Activated naive CD8-positive, alpha-beta T cell treated with anti-CD3 and anti-CD28 coated beads, Interleukin-2, amount 10 ng/mL, durations not matched to agents 7 days and 5 days (primary cell): ENCODE measurements around the gene PRPF39. TPM values are rescaled to one million over a fixed set of nuclear protein-coding genes. Genes with fewer than 3 reads are reported as not detected.
"Not testable (repeated sequence)": the region's sequence is repeated elsewhere in the genome, so short reads cannot be mapped to it uniquely, and the experiment has no call there.

ENCODE experiments used
- ATAC-seq: fragments of 150-1000 bp; cut with Tn5 transposase; one replicate; pipeline ENCODE4 v1.10.0; 2021; ENCODE audit warnings: low read depth, moderate library complexity
- POLR2A ChIA-PET: fragments of 350-600 bp; sonication (Branson Sonifier 250); formaldehyde crosslinking; loops from one replicate; lab custom pipeline; 2021; ENCODE audit warnings: antibody characterized with exemption; lab: Charles Lee
- DNase-seq: peaks from one replicate; pipeline ENCODE4 v3.0.0; 2021
- H3K27ac Mint-ChIP-seq: one replicate; pipeline ENCODE4 v1.8.0; 2022; ENCODE audit warnings: mild to moderate bottlenecking, mixed read lengths
- H3K27me3 Mint-ChIP-seq: one replicate; pipeline ENCODE4 v1.8.0; 2022; ENCODE audit warnings: mild to moderate bottlenecking, moderate library complexity, mixed read lengths
- H3K36me3 Mint-ChIP-seq: one replicate; pipeline ENCODE4 v1.8.0; 2021; ENCODE audit warnings: mild to moderate bottlenecking, mixed read lengths
- H3K4me1 Mint-ChIP-seq: one replicate; pipeline ENCODE4 v1.8.0; 2021; ENCODE audit warnings: mixed read lengths
- H3K4me3 Mint-ChIP-seq: one replicate; pipeline ENCODE4 v1.8.0; 2022; ENCODE audit warnings: mild to moderate bottlenecking, moderate library complexity, mixed read lengths
- H3K9me3 Mint-ChIP-seq: one replicate; pipeline ENCODE4 v1.8.0; 2021; ENCODE audit warnings: mixed read lengths
- total RNA-seq, 2 experiments: library from RNA; stranded (reverse); gene quantifications; one replicate each; pipeline ENCODE4 v1.2.3, GENCODE V29; 2021

PRPF39 gene
- total RNA-seq, 2 experiments from 2014 or later, result 54.8 to 56.8 TPM

DNA sequence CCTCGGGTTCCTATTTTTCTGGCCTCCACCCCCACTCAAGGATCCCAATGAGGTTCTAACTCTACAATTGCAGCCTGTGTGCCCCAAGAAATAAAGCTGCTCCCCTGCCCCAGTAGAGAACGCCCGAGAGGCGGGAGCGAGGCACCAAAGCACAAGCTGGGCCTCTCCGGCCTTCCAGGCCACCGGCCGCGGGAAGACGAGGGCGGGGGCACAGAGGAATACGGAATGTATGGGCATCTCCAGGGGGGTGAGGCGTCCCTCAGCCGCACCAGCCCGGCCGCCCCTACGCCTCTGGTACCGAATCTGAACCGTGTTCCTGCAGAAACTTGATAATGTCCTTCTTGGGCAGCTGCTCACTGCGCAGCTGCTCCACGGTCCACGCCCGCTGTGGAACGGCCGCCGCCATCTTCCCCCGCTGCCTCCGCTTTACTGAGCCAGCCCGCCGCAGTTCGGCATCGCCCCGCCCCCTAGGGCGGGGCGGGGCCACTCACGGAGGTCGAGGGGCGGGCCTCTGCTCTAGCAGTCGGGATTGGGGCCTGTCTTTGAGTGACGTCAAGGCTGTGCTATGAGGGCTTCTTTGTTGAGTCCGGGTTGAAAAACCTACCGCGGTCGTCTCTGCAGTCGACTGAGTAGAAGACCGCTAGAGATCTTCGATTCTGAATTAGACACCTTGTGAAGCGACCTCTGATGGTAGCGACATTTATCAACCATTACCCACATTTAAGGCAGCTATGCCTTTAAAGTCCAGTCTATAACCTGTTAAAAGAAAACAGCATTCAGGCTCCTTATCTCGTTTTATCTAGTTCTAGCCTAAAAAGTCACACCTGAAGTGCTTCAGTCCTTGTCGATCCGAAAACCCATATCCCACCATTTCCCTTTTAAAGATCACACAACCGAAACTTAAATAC, 50.4 kb downstream of the PRPF39 start, which contains the start of gene FKBP3:
Gene FKBP3 (minus strand): TSS at position 431 of the 908 bp plus-strand sequence. CDS start 25 bp downstream, at position 406.
- Mint-ChIP-seq H3K36me3 (peaks cover 5% of the 10 kb centered on the region), H3K4me3 (peak within 1 kb of the TSS; percentile 100), H3K4me1 (peaks cover 34% of the 10 kb centered on the region), H3K9me3 (no peaks in the 10 kb centered on the region), H3K27ac (peak within 1 kb of the TSS; percentile 100), H3K27me3 (no peaks in the 10 kb centered on the region)
- DNase-seq, result peak; percentile 88
- ATAC-seq, result peak; percentile 95
- POLR2A ChIA-PET, result interaction anchor here (0.9 to 4.7 kb wide), 8 partner anchors 11 to 221 kb away, joined by 3 to 38 read pairs (median 3); partner anchors contain the start of genes KLHL28, MIS18BP1, PRPF39 and TOGARAM1

GRCh38 chr14:45135156-45135555, 51.2 kb downstream of the PRPF39 start:
- H3K9me3 Mint-ChIP-seq, result no peaks in the 10 kb centered on the region
- no peak for DNase-seq
- POLR2A ChIA-PET, result interaction anchor here (1.0 to 4.7 kb wide), 4 partner anchors 45 to 173 kb away, joined by 3 to 38 read pairs (median 10); partner anchors contain the start of genes KLHL28, MIS18BP1, PRPF39 and TOGARAM1
- peaks cover 30% of the 10 kb centered on the region for H3K4me1 Mint-ChIP-seq
- H3K27me3 Mint-ChIP-seq, result no peaks in the 10 kb centered on the region
- H3K27ac Mint-ChIP-seq, result peak overlapping the region; percentile 100
- ATAC-seq, result no peak
- H3K4me3 Mint-ChIP-seq, result peak overlapping the region; percentile 100
- H3K36me3 Mint-ChIP-seq, result peaks cover 5% of the 10 kb centered on the region

DNA sequence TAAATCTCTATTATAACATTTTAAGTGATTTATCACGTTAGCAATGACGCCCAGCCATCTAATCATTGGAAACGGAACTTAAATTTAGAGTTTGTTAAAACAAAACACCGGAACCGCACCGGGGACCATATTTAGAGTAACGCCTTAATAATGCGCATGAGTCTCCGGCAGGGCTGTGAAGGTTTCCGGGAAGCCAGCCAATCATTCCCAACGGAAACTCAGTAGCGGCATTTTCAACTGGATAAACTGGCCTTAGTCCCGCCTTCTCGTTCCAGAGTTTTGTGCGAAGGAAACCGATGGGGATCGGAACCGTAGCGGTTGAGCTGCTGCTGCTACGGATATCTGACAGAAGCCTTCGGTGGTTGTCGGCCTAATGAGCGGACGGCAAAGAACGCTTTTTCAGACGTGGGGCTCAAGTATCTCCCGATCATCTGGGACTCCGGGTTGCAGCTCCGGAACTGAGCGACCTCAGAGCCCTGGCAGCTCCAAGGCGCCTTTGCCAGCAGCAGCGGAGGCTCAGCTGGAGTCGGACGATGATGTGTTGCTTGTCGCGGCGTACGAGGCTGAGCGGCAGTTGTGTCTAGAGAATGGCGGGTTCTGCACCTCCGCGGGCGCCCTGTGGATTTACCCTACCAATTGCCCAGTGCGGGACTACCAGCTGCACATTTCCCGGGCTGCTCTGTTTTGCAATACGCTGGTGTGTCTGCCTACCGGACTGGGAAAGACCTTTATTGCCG, 51.9 kb downstream of the PRPF39 start, which contains the start of gene FANCM:
Gene FANCM (plus strand): TSS at position 272 of the 737 bp plus-strand sequence. CDS start 102 bp downstream, at position 374.
- DNase-seq (peak; percentile 73), ATAC-seq (peak; percentile 39)
- Mint-ChIP-seq H3K9me3 (no peaks in the 10 kb centered on the region), H3K27ac (peak within 1 kb of the TSS; percentile 100), H3K36me3 (peaks cover 9% of the 10 kb centered on the region), H3K4me1 (peaks cover 31% of the 10 kb centered on the region), H3K4me3 (peak within 1 kb of the TSS; percentile 100), H3K27me3 (no peaks in the 10 kb centered on the region)
- POLR2A ChIA-PET, result interaction anchor here (1.0 to 4.7 kb wide), 4 partner anchors 22 to 174 kb away, joined by 4 to 38 read pairs (median 11); partner anchors contain the start of genes KLHL28, MIS18BP1 and TOGARAM1

GRCh38 chr14:45136399-45136798, 52.5 kb downstream of the PRPF39 start:
- no peaks in the 10 kb centered on the region for H3K27me3 Mint-ChIP-seq
- ATAC-seq (no peak), DNase-seq (no peak)
- H3K4me1 Mint-ChIP-seq, result peaks cover 29% of the 10 kb centered on the region
- H3K4me3 Mint-ChIP-seq, result peak overlapping the region; percentile 100
- H3K36me3 Mint-ChIP-seq, result peaks cover 9% of the 10 kb centered on the region
- no peaks in the 10 kb centered on the region for H3K9me3 Mint-ChIP-seq
- POLR2A ChIA-PET, result interaction anchor here (1.0 to 4.7 kb wide), 4 partner anchors 21 to 174 kb away, joined by 4 to 38 read pairs (median 11); partner anchors contain the start of genes KLHL28, MIS18BP1 and TOGARAM1
- H3K27ac Mint-ChIP-seq, result peak overlapping the region; percentile 100

GRCh38 chr14:45140661-45141187, 56.8 kb downstream of the PRPF39 start:
- Mint-ChIP-seq H3K4me3 (no peak overlapping the region), H3K27ac (no peak overlapping the region), H3K4me1 (peaks cover 30% of the 10 kb centered on the region), H3K27me3 (no peaks in the 10 kb centered on the region), H3K36me3 (peaks cover 19% of the 10 kb centered on the region), H3K9me3 (no peaks in the 10 kb centered on the region)
- DNase-seq (no peak), ATAC-seq (no peak)
- POLR2A ChIA-PET, result no interaction called here

DNA sequence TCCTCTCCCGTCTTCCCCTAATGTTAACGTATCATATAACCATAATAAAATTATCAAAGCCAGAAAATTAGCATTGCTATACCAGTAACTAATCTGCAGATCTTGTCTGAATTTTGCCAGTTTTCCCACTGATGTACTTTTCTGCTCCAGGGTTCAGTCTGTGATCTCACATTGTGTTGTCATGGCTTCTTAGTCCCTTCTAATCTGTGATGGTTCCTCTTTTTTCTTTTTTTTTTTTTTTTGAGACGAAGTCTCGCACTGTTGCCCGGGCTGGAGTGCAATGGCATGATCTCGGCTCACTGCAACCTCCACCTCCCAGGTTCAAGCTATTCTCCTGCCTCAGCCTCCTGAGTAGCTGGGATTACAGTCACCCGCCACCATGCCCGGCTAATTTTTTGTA, 58.2 kb downstream of the PRPF39 start:
- POLR2A ChIA-PET, ATAC-seq, H3K27ac Mint-ChIP-seq, H3K4me3 Mint-ChIP-seq, H3K9me3 Mint-ChIP-seq, H3K27me3 Mint-ChIP-seq, DNase-seq: not testable (repeated sequence)
- Mint-ChIP-seq H3K4me1 (peaks cover 27% of the 10 kb centered on the region), H3K36me3 (peaks cover 23% of the 10 kb centered on the region)

DNA sequence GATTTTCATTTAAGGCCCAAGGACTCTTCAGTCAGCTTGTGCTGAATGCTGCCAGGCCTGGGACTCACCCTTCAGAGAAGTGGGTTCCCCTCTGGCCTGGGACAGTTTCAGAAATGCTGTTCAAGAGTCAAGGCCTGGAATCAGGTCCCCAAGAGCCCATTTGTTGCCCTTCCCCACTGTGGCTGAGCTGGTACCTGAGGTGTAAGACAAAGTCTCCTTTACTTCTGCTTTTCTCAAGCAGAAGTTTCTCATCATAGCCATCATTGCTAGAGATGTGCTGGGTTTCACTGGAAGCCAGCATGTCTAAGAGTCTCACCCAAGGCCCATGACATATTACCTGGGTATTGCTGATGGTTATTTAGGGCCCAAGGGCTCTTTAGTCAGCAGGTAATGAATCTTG, 60.7 kb downstream of the PRPF39 start:
- Mint-ChIP-seq H3K27ac (no peak overlapping the region), H3K27me3 (no peaks in the 10 kb centered on the region), H3K9me3 (no peaks in the 10 kb centered on the region), H3K4me3 (no peak overlapping the region), H3K36me3 (peaks cover 26% of the 10 kb centered on the region), H3K4me1 (peaks cover 10% of the 10 kb centered on the region)
- DNase-seq, result no peak
- POLR2A ChIA-PET, result no interaction called here
- ATAC-seq, result no peak

DNA sequence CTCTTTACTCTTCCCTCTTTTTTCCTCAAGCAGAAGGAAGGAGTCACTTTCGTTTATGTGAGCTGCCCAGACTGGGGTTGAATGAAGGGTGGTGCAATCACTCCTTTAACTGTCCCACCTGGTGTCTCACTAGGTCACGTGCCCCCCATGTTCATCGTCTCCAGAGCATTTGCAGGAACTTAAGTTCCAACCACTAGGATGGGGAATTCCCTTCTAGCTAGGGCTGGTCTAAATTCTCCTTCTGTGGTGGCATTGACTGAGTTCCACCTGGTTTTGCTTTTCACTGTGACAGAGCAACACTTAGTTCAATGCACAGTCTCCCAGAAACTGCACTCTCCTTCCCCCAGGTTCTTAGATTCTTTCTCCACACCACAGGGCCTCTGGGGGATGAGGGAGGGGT, 61.3 kb downstream of the PRPF39 start:
- ATAC-seq (no peak), DNase-seq (no peak)
- peaks cover 25% of the 10 kb centered on the region for H3K36me3 Mint-ChIP-seq
- no peaks in the 10 kb centered on the region for H3K27me3 Mint-ChIP-seq
- no peak overlapping the region for H3K27ac Mint-ChIP-seq
- H3K9me3 Mint-ChIP-seq, result no peaks in the 10 kb centered on the region
- POLR2A ChIA-PET, result interaction anchor here (1.1 kb wide), 1 partner anchor 11 kb away, joined by 3 read pairs; the partner anchor contains the start of gene FKBP3
- peaks cover 9% of the 10 kb centered on the region for H3K4me1 Mint-ChIP-seq
- no peak overlapping the region for H3K4me3 Mint-ChIP-seq

DNA sequence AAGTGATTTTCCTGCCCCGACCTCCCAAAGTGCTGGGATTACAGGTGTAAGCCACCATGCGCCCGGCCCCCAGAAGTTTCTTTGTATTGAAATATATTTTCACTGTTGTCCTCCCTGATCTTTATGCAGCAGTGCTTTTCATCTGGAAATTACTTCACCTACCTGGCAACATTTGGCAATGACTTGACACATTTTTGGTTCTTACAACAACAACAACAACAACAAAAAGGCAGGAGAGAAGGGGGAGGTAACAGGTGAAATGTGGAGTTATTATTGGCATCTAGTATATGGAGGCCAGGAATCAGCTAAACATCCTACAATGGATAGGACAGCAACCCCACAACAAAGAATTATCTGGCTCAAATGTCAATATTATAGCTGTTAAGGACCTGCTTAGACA, 65.7 kb downstream of the PRPF39 start:
- Mint-ChIP-seq H3K27me3 (no peaks in the 10 kb centered on the region), H3K36me3 (peaks cover 22% of the 10 kb centered on the region), H3K4me1 (peaks cover 2% of the 10 kb centered on the region), H3K27ac (no peak overlapping the region), H3K9me3 (no peaks in the 10 kb centered on the region), H3K4me3 (no peak overlapping the region)
- DNase-seq (no peak), ATAC-seq (no peak)
- POLR2A ChIA-PET, result no interaction called here

DNA sequence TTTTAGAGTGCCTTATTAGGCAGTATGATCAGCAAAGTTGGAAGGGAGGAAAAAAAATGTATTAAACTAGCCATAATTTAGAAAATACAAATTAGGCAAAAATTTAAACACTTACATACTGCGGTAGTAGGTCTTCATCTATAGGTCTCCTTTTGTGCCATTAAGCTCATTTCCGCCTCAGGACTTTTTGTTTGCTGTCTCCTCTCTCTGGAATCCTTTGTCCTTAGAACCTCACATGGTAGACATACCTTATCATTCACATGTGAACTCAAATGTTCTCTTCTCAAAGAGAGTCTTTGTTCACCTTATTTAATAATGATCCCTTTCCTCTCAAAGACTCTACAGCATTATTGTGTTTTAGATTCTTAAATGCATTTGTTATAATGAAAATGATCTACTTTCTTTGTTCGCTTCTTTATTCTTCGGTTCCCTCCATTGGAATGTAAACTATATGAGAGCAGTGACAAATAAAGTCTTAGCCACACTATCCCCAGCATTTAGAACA, 66.5 kb downstream of the PRPF39 start:
- H3K4me3 Mint-ChIP-seq, result no peak overlapping the region
- POLR2A ChIA-PET, result no interaction called here

GRCh38 chr14:45156067-45156466, 72.2 kb downstream of the PRPF39 start:
- H3K27ac Mint-ChIP-seq, result peak overlapping the region; percentile 7
- H3K4me3 Mint-ChIP-seq, result no peak overlapping the region
- peaks cover 9% of the 10 kb centered on the region for H3K4me1 Mint-ChIP-seq
- POLR2A ChIA-PET, result no interaction called here
- H3K9me3 Mint-ChIP-seq, result no peaks in the 10 kb centered on the region
- ATAC-seq, result peak; percentile 84
- peaks cover 13% of the 10 kb centered on the region for H3K36me3 Mint-ChIP-seq
- H3K27me3 Mint-ChIP-seq, result no peaks in the 10 kb centered on the region
- no peak for DNase-seq

More for the DNA sequence above, 66.5 kb downstream of the PRPF39 start:
- Mint-ChIP-seq H3K27me3 (no peaks in the 10 kb centered on the region), H3K27ac (no peak overlapping the region), H3K4me1 (no peaks in the 10 kb centered on the region), H3K36me3 (peaks cover 16% of the 10 kb centered on the region), H3K9me3 (no peaks in the 10 kb centered on the region)
- ATAC-seq (no peak), DNase-seq (no peak)
